Gastroesophageal sphincter (tissue), 4 donors: ENCODE results near the gene PODXL2. TPM values are rescaled to one million over a fixed set of nuclear protein-coding genes. Genes with fewer than 3 reads are reported as not detected.

Experiments
- ATAC-seq: fragments of 150-250 bp; one replicate; pipeline ENCODE4 v1.9.1; 2016; ENCODE audit warnings: mild to moderate bottlenecking, moderate library complexity
- H3K27ac ChIP-seq, 4 donors: fragments of 200-600 bp; sonication (generic) in 3 of 4; 1 replicate in 3 of 4; 2 replicates in 1 of 4; pipeline ENCODE4 v1.5.1; 2016 to 2019
- H3K27me3 ChIP-seq: fragments of 200-600 bp; sonication (generic); one replicate; pipeline ENCODE4 v1.5.1; 2019
- H3K36me3 ChIP-seq, 2 donors: fragments of 200-600 bp; sonication (generic); one replicate each; pipeline ENCODE4 v1.5.1; 2019; ENCODE audit warnings: control low read depth in 1 of 2
- H3K4me1 ChIP-seq, 3 donors: fragments of 200-600 bp; sonication (generic); 1 replicate in 2 of 3; 2 replicates in 1 of 3; pipeline ENCODE4 v1.5.1; 2016 to 2019; ENCODE audit warnings: control low read depth in 2 of 3
- H3K4me3 ChIP-seq, 2 donors: fragments of 200-600 bp; sonication (generic); one replicate each; pipeline ENCODE4 v1.5.1; 2019; ENCODE audit warnings: mild to moderate bottlenecking in 1 of 2, moderate library complexity in 1 of 2
- H3K9me3 ChIP-seq, 3 donors: fragments of 200-600 bp; sonication (generic); one replicate each; pipeline ENCODE4 v1.5.1; 2017 to 2019; ENCODE audit warnings: control low read depth in 2 of 3
- EP300 ChIP-seq: sonication (generic); formaldehyde crosslinking; IDR thresholded peaks from one replicate; pipeline ENCODE4 v1.6.1; 2017; ENCODE audit warnings: antibody characterized with exemption, mild to moderate bottlenecking
- POLR2A ChIP-seq, 2 donors: fragments of 450-650 bp; IDR thresholded peaks; one replicate each; pipeline ENCODE4 v1.6.1; 2017; ENCODE audit warnings: antibody characterized with exemption in 2 of 2, mild to moderate bottlenecking in 2 of 2, moderate library complexity in 1 of 2
- POLR2AphosphoS5 ChIP-seq: sonication (generic); formaldehyde crosslinking; IDR thresholded peaks from one replicate; pipeline ENCODE4 v1.6.1; 2017; ENCODE audit warnings: antibody characterized with exemption
- WGBS, 2 donors: methylation state at CpG; one replicate each; pipeline ENCODE4 v1.1.5; 2018; ENCODE audit warnings: low coverage in 1 of 2; 5-methylcytosine and 5-hydroxymethylcytosine counted together
- total RNA-seq, 4 donors: library from RNA; depleted of rRNA; stranded (reverse); fragments of >200 nt; gene quantifications; one replicate each; pipeline ENCODE4 v1.1.0, GENCODE V29; 2016
- TF ChIP-seq, protein P1 (sequence below), 4 experiments: fragments of 200-600 bp in 2 of 4; fragments of 450-650 bp in 2 of 4; sonication (generic) in 1 of 4; IDR thresholded peaks; one replicate each; pipeline ENCODE4 v1.5.1; 2017 to 2019; ENCODE audit warnings: antibody characterized with exemption in 4 of 4, mild to moderate bottlenecking in 2 of 4, moderate library complexity in 2 of 4

PODXL2 gene
- total RNA-seq, 4 donors from 2014 or later, result 1.9 to 2.8 (median 2.3) TPM

DNA sequence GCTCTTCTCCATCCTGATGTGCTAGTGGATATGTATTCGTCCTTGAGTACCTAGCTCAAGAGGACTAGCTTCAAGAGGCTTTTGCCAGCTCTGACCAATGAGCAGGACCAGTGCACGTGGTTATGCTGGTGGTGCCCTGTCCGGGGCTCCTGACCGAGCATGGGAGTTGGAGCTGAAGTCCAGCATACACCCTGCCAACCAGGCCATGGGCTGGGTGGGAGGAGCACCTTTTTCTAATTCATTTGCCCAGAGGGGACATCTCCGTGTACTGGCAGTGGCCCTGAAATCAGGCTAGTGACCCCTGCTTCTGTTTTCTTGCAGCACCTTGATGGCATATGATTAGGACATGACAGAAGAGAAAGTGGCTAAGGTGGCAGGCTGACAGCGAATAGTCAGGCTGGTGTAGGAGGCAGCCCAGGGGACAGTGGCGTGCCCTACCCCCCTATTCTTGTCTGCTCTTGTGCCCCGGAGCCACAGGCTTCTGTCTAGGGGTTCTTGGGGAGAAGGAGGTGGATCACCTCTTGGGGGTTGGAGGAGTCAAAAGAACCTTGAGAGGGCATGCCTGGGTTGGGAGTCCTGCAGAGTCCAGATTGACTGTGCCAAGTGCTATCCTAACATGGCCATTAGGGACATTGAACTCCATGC is 16.5 kb downstream of the PODXL2 start:
- H3K27ac ChIP-seq, result no peak overlapping the region
- TF ChIP-seq, protein P1, sequence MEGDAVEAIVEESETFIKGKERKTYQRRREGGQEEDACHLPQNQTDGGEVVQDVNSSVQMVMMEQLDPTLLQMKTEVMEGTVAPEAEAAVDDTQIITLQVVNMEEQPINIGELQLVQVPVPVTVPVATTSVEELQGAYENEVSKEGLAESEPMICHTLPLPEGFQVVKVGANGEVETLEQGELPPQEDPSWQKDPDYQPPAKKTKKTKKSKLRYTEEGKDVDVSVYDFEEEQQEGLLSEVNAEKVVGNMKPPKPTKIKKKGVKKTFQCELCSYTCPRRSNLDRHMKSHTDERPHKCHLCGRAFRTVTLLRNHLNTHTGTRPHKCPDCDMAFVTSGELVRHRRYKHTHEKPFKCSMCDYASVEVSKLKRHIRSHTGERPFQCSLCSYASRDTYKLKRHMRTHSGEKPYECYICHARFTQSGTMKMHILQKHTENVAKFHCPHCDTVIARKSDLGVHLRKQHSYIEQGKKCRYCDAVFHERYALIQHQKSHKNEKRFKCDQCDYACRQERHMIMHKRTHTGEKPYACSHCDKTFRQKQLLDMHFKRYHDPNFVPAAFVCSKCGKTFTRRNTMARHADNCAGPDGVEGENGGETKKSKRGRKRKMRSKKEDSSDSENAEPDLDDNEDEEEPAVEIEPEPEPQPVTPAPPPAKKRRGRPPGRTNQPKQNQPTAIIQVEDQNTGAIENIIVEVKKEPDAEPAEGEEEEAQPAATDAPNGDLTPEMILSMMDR (IDR thresholded peaks at IDR 0.05), result no peak
- TF ChIP-seq POLR2AphosphoS5 (no peak), EP300 (no peak), POLR2A (IDR thresholded peaks at IDR 0.05) (no peak)
- H3K36me3 ChIP-seq, result no peaks in the 10 kb centered on the region
- H3K9me3 ChIP-seq, result no peaks in the 10 kb centered on the region
- H3K4me3 ChIP-seq, result no peak overlapping the region
- WGBS, 2 donors, result 80 to 100% methylated on average over 1 to 2 of the region's 8 CpGs
- H3K4me1 ChIP-seq, result no peaks in the 10 kb centered on the region
- no peak for ATAC-seq
- no peaks in the 10 kb centered on the region for H3K27me3 ChIP-seq

DNA sequence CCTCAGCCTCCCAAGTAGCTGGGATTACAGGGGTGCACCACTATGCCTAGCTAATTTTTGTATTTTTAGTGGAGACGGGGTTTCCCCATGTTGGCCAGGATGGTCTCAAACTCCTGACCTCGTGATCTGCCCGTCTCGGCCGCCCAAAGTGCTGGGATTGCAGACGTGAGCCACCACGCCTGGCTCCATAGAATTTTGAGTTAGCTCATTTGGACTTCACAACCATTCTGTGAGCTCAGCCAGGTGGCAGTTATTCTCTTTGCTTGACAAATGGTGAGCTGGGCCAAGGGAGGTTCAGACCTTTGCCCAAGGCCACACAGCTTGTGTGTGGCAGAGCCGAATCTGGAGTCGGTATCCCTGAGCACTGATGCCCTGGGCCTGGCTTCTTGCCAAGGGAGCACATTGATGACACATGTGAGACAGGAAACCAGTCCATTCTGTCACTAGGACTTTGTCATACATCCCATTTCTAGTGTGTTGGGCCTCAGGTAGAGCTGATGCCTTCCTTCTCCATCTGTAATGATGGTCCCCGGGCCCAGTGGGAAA is 17.6 kb downstream of the PODXL2 start:
- Histone ChIP-seq H3K27me3 (no peaks in the 10 kb centered on the region), H3K4me3 (no peak overlapping the region), H3K4me1 (no peaks in the 10 kb centered on the region), H3K36me3 (no peaks in the 10 kb centered on the region), H3K27ac (no peak overlapping the region), H3K9me3 (no peaks in the 10 kb centered on the region)
- ATAC-seq, result no peak
- no peak for TF ChIP-seq POLR2A (IDR thresholded peaks at IDR 0.05)
- WGBS, 2 donors, result 93% methylated on average over 7 of the region's 10 CpGs; no CpG with 5 or more reads in 1 of the 2 donors

DNA sequence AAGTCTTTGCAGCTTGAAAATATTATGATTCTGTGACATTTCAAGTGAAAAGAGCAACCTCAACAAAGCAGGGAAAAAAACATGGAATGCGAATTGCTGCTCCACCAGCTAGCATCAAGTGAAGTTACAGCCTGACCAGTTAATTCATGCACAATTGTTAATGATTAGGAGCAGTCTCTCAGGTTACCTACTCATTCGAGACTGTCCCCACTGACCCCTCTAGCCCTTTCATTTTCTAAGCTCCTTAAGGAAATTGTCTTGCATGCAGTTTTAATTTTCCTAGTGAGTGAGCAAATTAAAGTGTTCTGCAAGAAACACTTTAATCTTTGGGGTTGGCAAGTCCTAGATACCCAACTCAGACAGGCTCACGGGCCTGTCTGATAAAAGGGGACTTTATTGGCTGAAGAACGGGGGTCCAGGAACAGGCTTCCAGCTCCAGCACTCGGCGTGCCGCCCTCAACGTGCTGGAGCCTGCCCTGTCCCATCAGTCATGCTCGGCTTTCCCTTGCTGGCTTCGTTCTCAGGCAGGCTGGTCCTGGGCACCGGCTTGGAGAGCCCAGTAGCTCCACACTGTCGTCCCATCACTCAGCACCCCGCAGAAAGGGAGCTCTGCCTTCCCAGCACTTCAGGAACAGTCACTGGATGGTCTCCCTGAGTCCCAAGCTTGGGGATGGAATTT is 18.3 kb downstream of the PODXL2 start:
- WGBS, 2 donors, result 89 to 90% methylated on average over 2 of the region's 13 CpGs
- Histone ChIP-seq H3K36me3 (no peaks in the 10 kb centered on the region), H3K4me3 (no peak overlapping the region), H3K9me3 (no peaks in the 10 kb centered on the region), H3K27ac (no peak overlapping the region), H3K4me1 (peaks cover 0 to 3% (median 0%) of the 10 kb centered on the region in 3 donors), H3K27me3 (no peaks in the 10 kb centered on the region)
- no peak for TF ChIP-seq EP300
- no peak for TF ChIP-seq POLR2AphosphoS5
- TF ChIP-seq, protein P1 (IDR thresholded peaks at IDR 0.05), result no peak
- TF ChIP-seq POLR2A (IDR thresholded peaks at IDR 0.05), result no peak
- no peak for ATAC-seq

DNA sequence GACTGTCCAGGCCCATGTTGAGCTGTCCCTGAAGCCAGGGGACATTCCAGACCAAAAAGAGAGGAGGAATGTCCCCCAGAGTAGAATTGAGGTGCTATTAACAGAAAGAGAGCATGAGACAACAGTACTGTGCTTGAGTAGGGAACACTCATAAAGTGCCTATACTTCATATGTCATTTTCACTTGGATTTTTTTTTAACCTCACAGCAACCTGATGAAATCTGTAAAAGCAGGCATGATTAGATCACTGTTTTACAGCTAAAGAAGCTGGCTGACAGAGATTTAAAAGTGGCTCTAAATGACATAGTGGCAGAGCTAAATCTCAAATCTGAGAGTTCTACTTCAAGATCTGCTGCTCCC is 18.8 kb downstream of the PODXL2 start:
- H3K36me3 ChIP-seq, result no peaks in the 10 kb centered on the region
- no peaks in the 10 kb centered on the region for H3K27me3 ChIP-seq
- ATAC-seq, result no peak
- H3K9me3 ChIP-seq, result no peaks in the 10 kb centered on the region
- no peak overlapping the region for H3K4me3 ChIP-seq
- H3K4me1 ChIP-seq, result peaks cover 0 to 8% (median 0%) of the 10 kb centered on the region in 3 donors
- H3K27ac ChIP-seq, result no peak overlapping the region
- TF ChIP-seq, protein P1 (IDR thresholded peaks at IDR 0.05), result no peak
- TF ChIP-seq EP300 (no peak), POLR2A (IDR thresholded peaks at IDR 0.05) (no peak), POLR2AphosphoS5 (no peak)

DNA sequence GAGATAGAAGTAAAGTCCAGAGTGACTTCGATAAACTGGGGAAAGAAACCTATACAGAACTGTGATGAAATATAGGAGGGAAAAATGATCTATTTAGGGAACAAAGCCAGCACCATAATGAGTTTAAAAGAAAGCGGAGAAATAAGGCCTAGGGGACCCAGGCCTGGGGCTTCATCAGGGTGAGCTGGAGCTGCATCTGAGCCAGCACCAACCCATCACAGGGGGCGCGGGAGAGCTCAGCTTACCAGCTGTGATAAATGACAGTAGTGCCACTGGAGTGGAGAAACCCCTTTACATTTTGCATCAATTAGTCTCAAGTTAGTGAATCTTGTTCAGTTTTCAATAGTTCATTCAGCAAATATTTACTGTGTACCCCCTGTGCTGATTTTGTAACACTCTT is 21.3 kb downstream of the PODXL2 start:
- no peak overlapping the region for H3K27ac ChIP-seq
- TF ChIP-seq EP300, result no peak
- TF ChIP-seq POLR2A (IDR thresholded peaks at IDR 0.05), result no peak
- TF ChIP-seq, protein P1 (IDR thresholded peaks at IDR 0.05), result no peak
- TF ChIP-seq POLR2AphosphoS5, result no peak
- 81 to 100% methylated on average over 2 to 4 of the region's 4 CpGs for WGBS, 2 donors
- no peak overlapping the region for H3K4me3 ChIP-seq
- no peaks in the 10 kb centered on the region for H3K9me3 ChIP-seq
- H3K36me3 ChIP-seq, result no peaks in the 10 kb centered on the region
- no peak for ATAC-seq
- peaks cover 0 to 11% (median 0%) of the 10 kb centered on the region in 3 donors for H3K4me1 ChIP-seq
- no peaks in the 10 kb centered on the region for H3K27me3 ChIP-seq
